Hematopoietic multipotent progenitor cell treated with erythropoietin and hydrocortisone succinate and interleukin-3 and kit ligand, for 6 days (in vitro differentiated cells): ENCODE data around the gene ITGA11.

ENCODE experiments used
- DNase-seq: peaks from one replicate; pipeline ENCODE4 v3.0.0-alpha.2; 2015

The ITGA11 gene

DNA sequence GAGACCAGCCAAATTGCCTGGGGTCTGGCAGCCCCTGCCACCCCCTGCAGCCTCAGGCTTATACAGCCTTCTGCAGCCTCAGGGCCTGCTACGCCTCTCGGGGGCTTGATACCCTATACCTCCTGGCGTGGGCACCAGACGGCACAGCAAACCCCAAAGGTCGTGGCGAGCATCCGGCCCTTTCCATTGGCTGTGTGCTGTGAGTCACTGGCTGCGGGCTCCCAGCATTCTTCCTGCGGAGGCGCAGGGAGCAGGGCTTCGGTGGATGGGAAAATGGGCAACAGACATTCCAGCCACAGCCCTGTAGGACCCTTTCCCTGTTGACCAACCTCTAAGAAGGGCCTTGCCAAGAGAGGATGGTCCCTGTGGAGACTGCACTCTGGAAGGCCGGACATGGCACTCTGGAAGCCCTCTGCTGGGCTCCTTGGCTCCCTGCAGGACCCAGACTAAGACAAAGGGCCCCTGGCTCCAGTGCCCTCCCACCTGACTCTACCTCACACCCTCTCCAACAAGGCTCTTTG is 59.6 kb downstream of the ITGA11 start:
- peak; percentile 44 for DNase-seq

DNA sequence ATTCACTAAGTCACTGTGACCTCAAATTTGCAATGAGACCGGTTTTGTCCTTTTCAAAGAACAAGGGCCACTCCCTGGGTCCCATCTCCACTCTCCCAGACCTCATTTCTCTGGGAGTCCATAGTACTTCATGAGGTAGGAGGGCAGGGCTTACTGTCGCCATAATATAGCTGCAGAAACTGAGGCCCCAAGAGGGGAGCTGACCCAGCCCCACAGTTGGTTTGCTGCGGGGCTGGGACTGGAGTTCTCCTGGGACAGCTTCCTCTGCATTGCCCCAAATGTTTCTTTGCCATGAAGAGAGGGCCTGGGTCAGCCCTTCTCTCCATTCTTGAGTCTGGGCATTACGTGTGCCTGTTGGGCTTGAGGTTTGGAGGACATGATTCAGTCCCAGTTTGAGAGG is 60.1 kb downstream of the ITGA11 start:
- DNase-seq: no peak

DNA sequence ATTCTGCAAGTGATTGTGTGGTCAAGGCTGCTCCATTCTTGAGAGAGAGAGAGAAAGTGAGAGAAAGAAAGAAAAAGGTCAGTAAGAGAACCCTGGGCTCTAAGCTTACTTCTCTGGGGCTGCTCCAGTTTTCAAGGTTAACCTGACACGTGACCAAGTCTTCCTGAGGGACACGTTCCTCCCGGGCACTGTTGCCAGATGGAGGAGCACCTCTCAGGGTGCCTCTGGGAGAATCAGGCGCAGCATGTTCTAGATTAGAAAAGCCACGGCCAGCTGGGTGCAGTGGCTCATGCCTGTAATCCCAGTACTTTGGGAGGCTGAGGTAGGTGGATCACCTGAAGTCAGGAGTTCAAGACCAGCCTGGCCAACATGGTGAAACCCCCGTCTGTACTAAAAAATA is 60.8 kb downstream of the ITGA11 start:
- DNase-seq: no peak

DNA sequence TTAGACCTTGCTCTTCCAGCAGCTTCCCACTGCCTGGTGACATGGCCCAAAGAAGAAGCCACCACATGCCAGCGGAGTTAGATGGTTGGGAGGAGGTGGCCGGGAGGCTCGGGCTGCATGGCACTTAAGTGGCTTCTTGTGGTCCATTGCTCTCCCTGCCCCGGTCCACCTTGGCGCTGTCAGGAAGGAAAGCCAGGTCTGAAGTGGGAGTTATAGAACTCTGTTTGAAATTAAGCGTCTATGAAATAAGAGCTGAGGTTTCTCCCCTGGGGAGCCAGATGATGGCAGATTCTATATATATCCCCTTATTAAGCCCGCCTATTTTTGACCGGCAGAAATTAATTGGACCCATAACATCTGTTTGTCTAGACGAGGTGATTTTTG is 61.2 kb downstream of the ITGA11 start:
- DNase-seq: no peak

DNA sequence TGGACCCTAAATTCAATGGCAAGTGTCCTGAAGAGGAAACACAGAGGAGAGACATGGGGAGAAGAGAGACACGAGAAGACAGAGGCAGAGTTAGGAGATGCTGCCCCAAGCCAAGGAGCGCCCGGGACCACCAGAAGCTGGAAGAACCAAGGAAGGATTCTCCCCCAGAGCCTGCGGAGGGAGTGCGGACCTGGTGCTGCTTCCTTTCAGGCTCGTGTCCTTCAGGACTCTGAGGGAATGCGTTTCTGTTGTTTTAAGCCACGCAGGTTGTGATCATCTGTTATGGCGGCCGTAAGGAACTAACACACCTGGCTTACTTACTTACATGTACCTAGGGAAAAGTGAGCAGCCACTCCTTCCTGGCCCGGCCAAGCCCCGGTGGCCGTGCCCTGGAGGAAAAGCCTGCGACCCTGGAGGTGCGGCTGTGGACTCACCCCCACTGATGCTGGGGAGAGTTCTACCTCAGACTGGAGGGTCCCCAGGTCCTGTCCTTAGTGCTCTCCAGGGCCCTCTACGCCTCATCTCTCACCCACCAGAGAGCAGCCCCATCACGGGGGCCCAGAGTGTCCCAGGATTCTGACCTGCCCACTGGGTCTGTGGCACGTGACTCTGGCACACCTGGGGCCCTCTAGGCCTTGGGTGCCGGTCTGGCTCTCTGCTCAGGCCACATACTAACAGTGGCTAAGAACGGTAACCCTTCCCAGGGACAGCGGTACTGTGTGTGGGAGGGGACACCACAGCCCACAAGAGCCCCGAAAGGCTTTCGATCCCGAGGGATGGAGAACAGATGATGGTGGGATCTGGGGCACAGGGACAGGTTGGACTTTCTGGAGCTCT is 61.8 kb downstream of the ITGA11 start:
- no peak for DNase-seq

DNA sequence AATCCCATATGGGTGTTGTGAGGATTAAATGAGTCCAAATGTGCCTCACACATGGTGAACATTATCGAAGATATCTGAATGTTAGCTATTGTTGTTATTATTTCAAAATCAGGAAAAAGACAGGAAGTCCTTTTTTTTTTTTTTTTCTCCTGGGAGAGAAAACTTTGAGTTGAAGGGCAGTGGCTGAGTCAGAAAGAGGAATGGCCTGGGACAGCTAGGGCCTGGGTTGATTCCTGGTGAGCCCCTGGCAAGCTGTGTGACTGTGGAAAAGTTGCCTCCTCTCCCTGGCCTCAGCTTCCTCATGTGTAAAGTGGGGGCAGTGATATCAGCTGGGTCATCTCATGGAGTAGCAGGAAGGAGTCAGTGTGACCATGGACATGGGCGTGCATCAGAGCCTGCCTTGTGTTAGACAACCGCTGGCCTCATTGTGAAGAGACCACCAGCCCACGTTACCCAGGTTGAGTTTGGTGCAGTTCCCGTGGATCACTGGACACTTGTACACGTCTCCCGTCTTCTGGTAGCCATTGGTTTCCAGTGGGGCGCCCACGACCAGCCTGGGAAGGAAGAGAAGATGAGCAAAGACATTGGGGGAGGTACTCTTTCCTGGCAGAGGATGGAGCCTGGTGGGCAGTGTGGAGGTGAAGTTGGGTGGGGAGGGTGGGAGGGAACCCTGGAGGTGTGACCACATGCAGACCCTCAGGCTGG is 63.1 kb downstream of the ITGA11 start:
- no peak for DNase-seq

DNA sequence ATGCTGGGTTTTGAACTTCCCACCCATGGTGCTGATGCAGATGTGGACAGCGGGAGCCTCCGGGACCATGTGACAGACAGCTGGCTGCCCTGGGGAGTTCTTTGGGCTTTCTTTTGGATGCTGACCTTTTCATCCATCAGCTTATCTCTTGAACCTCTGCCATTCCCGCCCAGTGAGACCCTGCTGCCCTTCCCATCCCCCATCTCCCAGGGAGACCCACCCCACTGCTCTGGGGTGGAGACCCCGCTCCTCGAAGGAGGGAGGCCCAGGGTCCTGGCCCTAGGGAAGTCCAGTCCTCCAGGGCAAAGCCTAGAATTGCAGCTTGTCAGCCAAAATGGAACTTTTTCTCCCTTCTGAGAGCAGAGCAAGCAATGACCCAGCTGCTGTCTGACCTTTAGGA is 64.0 kb downstream of the ITGA11 start:
- DNase-seq: no peak

DNA sequence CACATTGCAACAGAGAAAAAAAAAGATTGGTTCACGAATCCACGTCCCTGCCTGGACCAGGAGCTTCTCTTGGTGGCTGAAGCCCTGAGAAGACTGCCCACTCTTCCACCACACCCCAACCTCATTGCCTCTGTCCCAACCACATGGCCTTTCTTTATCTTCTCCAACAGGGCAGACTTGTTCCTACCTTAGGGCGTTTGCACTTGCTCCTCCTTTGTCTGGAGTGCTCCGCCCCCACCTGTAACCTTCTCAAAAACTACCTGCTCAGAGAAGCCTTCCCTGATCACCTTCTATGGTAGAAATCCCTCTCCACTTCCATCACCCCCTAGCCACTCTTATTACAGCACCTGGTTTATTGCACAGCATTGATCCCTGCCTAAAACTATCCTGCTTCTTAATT is 64.7 kb downstream of the ITGA11 start:
- DNase-seq: no peak

DNA sequence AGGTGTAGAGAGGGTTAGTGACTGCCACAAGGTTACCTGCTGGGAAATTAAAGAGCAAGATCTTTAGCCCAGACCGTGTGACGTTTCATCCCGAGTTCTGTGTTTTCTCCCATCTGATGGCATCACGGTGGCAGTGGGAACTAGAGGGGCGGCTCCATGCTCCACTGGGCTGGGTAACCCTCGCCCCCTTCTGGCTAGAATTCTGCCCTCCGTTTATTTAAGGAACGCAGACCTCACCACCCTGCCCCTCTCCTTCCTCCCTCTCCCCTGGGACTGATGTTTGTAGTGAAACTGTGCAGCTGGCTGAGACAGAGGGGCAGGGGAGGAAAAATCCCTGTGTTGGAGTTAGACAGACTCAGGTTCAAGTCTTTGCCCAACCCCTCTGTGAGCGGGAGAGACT is 65.6 kb downstream of the ITGA11 start:
- no peak for DNase-seq

DNA sequence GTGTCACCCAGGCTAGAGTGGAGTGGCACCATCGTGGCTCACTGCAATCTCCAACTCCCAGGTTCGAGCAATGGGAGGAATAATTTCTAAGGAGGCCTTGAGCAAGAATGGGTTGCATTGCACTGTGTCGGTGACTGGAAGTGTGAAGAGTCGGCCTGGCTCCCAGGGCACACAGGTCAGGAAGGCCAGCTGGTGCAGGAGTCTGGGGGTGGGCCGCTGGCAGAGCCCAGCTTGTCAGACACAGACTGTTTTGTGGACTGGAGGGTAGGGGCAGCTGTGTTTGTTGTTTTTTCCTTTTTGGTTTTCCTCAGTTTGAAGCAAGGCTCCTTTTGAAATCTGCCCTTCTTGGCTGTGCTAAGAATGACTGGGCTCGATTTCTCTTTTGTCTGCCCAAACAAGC is 66.2 kb downstream of the ITGA11 start:
- DNase-seq: no peak

DNA sequence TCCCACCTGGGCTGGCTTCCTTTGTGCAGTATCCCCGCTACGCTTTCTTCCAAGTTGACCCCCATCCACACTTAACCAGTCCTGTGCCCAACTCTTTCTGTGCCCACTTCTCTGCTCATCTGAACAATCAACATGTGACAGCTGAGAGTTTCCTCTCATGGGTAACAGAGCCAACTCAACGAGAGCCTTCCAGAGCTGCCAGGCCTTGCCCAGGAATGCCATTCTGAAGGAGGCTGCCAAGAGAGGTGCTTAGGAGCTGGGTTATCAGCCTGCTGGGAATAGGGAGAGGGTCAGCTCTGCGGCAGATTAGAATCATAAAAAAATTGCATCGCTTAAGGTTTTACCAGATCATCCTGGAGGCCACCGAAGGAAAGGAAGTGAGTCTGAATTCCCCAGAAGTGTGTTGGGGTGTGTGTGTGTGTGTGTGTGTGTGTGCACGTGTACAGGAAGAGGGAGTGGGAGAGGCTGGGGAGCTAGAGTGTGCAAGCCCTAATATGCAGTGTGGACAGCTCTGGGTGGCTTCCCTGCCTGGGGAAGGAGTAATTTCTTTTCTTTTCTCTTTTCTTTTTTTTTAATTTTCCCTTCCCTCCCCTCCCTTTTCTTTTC is 66.7 kb downstream of the ITGA11 start:
- no peak for DNase-seq

DNA sequence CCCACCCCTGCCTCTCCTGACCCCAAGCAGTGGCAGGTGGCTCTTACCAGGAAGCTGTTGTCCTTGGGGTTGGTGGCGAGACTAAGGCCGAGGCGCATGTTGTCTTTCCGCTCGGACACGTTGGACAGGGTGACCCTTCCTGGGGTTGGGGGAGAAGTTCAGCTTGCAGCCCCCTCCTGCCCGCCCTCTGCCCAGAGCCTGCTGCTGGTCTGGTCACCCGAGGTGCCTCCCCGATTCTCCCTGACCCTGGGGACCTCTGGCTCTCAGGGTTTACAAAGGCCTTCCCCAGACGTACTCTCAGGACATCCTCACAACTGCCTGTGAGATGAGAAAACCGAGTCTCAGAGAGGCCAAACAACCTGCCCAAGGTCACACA is 67.3 kb downstream of the ITGA11 start:
- no peak for DNase-seq

DNA sequence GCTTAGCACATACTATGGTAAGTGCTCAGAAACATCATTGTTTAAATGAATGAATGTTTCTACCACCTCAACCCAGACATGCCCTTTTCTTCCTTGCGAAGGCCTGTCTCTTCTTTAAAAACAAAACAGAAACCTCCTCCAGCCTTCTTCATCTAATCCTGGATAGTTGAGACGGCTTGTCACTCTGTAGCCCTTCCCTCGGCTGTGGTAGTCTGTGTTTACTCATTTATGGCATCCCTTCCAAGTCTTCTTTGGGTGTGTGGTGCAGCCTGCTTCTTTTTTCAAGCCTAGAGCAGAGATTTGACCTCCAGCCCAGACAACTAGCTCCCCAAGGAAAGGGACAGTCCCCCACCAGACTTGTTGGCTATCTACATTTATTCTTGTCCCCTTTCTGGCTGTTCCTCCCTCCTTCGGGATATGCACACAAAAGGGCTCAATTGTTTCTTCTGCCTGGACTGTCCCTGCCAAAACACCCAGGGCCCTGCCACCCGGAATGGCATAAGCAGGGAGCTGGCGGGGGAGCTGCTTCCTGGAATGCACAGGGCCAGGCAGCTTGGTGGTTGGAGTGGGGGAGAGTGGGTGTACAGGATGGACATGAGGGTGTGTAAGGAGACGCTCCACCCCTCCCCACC is 67.8 kb downstream of the ITGA11 start:
- DNase-seq: no peak

DNA sequence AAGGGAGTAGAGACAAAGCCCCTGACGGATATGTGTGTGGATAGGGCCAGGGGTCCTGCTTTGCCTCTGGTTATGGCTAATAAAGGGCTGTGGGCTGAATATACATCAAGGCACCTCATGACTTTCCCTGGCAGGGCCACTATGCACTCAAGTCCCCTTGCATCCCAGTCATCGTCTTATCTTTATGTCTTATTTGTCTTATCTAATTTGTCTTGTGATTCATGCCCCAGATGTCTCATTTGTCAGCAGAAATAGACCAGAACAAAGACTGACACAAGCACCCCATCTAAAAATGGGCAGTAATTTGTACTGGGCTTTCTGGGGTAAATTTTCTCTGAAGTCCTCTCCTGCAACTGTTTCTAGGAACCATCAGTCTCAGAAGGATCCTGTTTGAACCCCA is 68.6 kb downstream of the ITGA11 start:
- DNase-seq: no peak

DNA sequence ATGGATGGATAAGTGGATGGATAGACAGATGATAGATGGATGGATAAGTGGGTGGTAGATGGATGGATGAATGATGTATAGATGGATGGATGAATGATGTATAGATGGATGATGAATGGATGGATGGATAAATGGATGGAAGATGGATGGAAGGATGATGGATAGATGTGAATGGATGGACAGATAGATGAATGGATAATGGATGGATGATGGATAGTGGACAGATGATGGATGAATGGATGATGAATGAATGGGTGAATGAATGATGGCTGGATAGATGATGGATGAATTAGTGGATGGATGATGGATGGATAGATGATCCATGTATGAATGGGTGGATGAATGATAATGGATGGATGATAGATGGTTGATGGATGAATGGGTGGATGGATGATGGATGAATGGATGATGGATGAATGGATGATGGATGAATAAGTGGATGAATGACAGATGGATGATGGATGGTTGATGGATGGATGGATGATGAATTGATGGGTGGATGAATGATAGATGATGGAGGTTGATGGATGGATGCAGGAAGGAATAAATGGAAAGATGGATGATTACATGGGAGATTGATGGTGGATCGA is 69.3 kb downstream of the ITGA11 start:
- DNase-seq: no peak

DNA sequence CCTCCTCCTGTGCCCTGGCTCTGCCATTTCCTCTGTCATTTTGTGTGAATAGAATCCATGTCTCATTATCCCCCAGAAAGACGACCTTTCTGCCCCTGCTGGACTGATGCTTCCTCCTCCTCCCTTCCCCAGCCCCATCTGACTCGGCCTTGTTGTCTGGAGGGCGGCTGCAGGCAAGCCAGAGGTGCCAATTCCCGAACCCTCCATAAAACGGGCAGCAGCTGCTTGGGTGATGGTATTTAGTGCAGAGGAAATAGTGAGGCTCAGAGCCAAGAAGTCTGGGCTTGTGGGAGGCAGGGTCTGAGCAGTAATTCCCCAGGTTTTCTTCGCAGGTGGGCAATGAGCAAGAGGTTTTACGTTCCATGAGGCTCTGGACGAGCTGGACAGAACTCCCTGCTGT is 71.2 kb downstream of the ITGA11 start:
- DNase-seq: no peak

DNA sequence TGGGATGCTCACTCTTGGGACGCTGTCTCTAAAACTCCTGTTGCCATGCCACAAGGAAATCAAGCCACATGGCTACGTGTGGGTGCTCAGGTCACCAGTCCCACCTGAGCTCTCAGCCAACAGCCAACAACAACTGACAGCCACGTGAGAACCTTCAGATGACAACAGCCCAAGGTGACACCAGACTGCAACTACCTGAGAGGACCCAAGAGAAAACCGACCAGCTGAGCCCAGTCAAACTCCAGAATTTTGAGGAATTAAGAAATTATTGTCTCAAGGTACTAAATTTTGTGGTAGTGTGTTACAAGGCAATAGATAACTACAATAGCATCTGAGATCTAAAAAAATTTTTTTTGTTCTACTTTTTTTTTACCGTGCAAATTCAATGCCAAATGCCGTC is 75.2 kb downstream of the ITGA11 start:
- DNase-seq: no peak

DNA sequence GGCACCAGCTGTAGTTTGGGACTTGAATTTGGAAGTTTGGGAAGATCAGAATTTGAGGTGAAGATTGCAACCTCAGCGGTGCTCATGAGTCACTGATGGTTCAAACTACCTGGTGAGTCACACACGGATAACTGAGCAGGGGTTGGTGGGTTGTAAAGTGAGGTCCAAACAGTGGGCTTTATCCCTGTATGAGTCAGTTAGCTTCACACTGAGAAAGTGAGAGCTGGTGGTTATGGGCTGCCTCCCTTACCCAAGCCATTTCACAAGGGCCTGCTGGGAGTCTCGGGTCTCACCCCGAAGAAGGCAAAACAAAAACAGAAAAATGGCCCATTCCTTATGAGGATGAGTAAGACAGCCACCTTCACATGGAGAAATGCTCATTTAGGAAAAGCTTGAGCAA is 77.0 kb downstream of the ITGA11 start:
- no peak for DNase-seq

DNA sequence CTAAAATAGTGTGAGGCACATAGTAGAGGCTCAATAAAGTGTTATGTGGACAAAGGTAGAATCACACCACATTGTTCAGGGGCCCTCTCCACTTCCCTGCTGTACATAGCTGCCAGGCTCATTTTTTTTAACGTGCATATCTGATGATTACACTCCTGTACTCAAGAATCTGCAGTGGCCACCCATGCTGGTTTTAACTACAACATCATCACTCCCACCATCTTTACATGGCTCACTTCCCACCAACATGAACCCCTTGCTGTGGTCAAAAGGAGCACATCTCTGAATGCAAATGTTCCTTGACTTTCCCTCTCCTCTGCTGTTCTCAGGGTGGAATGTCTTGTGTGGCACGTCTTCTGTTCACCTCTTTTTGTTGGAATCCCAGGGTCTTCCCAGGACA is 77.7 kb downstream of the ITGA11 start:
- no peak for DNase-seq

DNA sequence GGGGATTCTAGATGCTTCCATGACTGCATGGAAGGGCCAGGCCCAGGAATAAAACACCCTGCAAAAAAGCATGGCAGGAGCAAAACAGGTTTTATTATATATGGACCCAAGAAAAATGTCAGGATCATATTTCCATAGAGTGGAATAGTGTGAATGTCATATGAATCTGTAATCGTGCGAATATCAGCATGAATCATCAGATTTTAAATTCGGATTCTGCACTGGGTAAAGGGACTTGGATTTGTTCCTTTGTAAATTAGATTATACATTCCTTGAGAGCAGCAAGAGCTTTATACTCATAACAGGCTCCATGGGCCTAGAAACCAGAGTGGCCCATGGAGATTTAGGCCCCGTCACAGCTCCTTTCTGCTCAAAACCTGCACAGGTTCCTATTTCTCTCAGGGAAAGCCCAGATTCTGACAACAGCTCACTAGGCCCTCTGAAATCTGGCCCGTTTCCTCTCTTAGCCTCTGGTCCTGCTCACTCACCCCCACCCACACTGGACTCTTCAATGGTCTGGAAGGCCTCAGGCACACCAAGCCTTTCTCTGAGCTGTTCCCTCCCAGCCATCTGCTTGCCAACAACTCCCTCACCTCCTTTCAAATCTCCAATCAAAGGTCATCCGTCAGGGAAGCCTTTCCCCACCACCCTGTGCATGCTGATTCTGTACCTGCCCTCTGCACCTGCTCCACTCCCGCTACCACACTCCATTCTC is 78.4 kb downstream of the ITGA11 start:
- no peak for DNase-seq

DNA sequence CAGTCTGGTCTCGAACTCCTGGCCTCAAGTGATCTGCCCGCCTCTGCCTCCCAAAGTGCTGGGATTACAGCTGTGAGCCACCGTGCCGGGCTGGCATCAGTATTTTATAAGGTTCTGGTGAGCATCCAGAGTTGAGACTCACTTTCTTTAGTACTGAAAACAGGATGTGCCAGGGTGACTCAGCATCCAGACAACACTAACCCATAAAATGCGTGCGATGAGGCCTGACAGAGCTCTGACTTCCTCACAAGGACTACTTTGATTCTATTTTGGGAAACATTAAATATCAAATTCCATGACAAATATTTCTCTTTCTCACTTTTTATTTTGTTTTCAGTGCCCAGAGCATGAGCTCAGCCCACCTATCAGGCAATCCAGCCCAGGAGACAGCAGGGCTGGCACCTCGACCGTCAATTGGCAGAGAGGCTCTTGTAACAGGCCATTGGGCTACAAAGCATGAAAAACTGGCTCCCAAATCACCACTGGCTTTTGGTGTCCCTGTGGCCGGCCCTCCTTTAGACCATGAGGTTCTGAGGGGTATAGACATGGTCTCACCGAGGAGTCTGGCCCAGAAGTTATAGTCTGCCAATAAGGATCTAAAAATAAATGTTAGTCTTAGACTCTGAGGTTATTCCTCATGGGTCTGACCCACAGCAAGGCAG is 79.4 kb downstream of the ITGA11 start:
- DNase-seq: peak; percentile 69

DNA sequence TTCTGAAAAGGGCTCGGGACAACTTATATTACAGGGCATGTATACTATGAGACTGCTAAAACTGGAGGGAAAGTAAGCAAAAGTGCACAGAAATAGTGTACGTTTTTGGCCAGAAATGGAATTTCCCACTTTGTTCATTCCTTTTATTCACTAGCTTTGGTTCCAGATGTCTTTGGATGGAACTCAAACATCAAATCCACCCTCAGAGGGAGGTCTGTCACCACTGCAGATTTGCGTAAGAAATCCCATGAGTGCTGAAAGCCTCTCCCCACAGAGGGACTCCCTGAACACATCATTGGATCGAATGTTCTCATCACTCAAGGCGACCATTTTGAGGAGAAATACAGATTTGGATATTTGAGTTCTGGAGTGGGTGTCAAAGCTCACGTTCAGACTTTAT is 82.8 kb downstream of the ITGA11 start:
- DNase-seq: no peak
